Body of pancreas (tissue), 4 donors: ENCODE data around the gene CCNI2. TPM values are rescaled to one million over a fixed set of nuclear protein-coding genes. Genes with fewer than 3 reads are reported as not detected.

Experiments used
- ATAC-seq: fragments of 150-250 bp; one replicate; pipeline ENCODE4 v1.9.1; 2016
- DNase-seq, 4 donors: peaks; one replicate each; pipeline ENCODE4 v3.0.0-alpha.2; 2019
- H3K27ac ChIP-seq, 4 donors: fragments of 200-600 bp; sonication (generic); 1 replicate in 3 of 4; 2 replicates in 1 of 4; pipeline versions ENCODE4 v1.5.1 to v1.6.1; 2016 to 2019; ENCODE audit warnings: mild to moderate bottlenecking in 1 of 4, mixed read lengths in 1 of 4, moderate library complexity in 1 of 4
- H3K27me3 ChIP-seq, 2 donors: fragments of 200-600 bp; sonication (generic); one replicate each; pipeline ENCODE4 v1.6.0; 2016; ENCODE audit warnings: mild to moderate bottlenecking in 1 of 2
- H3K36me3 ChIP-seq, 2 donors: fragments of 200-600 bp; sonication (generic); replicated peaks in 1 of 2; 2 replicates each; pipeline ENCODE4 v1.5.1; 2016; ENCODE audit warnings: low read depth in 2 of 2; ENCODE audit not compliant: insufficient read depth in 1 of 2
- H3K4me1 ChIP-seq: fragments of 200-600 bp; sonication (generic); one replicate; pipeline ENCODE4 v1.6.0; 2016
- H3K4me3 ChIP-seq, 2 donors: fragments of 200-600 bp; sonication (generic); 1 replicate in 1 of 2; 2 replicates in 1 of 2; pipeline ENCODE4 v1.5.1; 2016 to 2019
- H3K9me3 ChIP-seq, 3 donors: fragments of 200-600 bp; sonication (generic); 1 replicate in 2 of 3; 2 replicates in 1 of 3; pipeline ENCODE4 v1.5.1; 2016
- CTCF ChIP-seq, 7 experiments: fragments of 450-650 bp in 4 of 7; fragments of 200-600 bp in 3 of 7; sonication (generic) in 3 of 7; IDR thresholded peaks; one replicate each; pipeline ENCODE4 v1.5.1; 2016 to 2019; ENCODE audit warnings: antibody characterized with exemption in 7 of 7
- POLR2A ChIP-seq, 3 donors: fragments of 450-650 bp; IDR thresholded peaks; one replicate each; pipeline ENCODE4 v1.6.1; 2016; ENCODE audit warnings: antibody characterized with exemption in 3 of 3, mild to moderate bottlenecking in 2 of 3
- WGBS, 2 donors: methylation state at CpG; one replicate each; pipeline ENCODE4 v1.1.5; 2017; 5-methylcytosine and 5-hydroxymethylcytosine counted together
- intact Hi-C: fragments of 100-400 bp; cut with DNase I; formaldehyde crosslinking; loops from one replicate; pipeline ENCODE4 v1.15.1; 2023
- total RNA-seq, 2 donors: library from RNA; depleted of rRNA; stranded (reverse); fragments of >200 nt; gene quantifications; one replicate each; pipeline ENCODE4 v1.1.0, GENCODE V29; 2016

CCNI2 gene
- total RNA-seq, 2 donors from 2014 or later, result 0.99 to 1.6 TPM

GRCh38 chr5:132785365-132785764, 38.1 kb downstream of the CCNI2 start:
- ATAC-seq (no peak), DNase-seq (no peak)
- intact Hi-C loops, result no loop called here
- no peaks in the 10 kb centered on the region for H3K36me3 ChIP-seq
- no peak overlapping the region for H3K4me3 ChIP-seq
- 77 to 78% methylated on average over 5 of the region's 5 CpGs for WGBS, 2 donors
- TF ChIP-seq CTCF (IDR thresholded peaks at IDR 0.05) (no peak), POLR2A (IDR thresholded peaks at IDR 0.05) (no peak)
- no peaks in the 10 kb centered on the region for H3K4me1 ChIP-seq
- H3K27me3 ChIP-seq, result no peaks in the 10 kb centered on the region
- no peaks in the 10 kb centered on the region for H3K9me3 ChIP-seq
- H3K27ac ChIP-seq, result no peak overlapping the region

GRCh38 chr5:132785864-132786263, 38.6 kb downstream of the CCNI2 start:
- H3K27me3 ChIP-seq, result no peaks in the 10 kb centered on the region
- H3K27ac ChIP-seq, result no peak overlapping the region
- intact Hi-C loops, result no loop called here
- H3K9me3 ChIP-seq, result no peaks in the 10 kb centered on the region
- H3K36me3 ChIP-seq, result no peaks in the 10 kb centered on the region
- WGBS, 2 donors, result 88 to 90% methylated on average over 4 of the region's 4 CpGs
- no peak overlapping the region for H3K4me3 ChIP-seq
- no peak for TF ChIP-seq POLR2A (IDR thresholded peaks at IDR 0.05)
- no peak for TF ChIP-seq CTCF (IDR thresholded peaks at IDR 0.05)
- no peaks in the 10 kb centered on the region for H3K4me1 ChIP-seq
- no peak for ATAC-seq
- DNase-seq, result no peak

- DNase-seq (no peak), ATAC-seq (no peak)
- TF ChIP-seq CTCF (IDR thresholded peaks at IDR 0.05) (no peak), POLR2A (IDR thresholded peaks at IDR 0.05) (no peak)
- H3K4me3 ChIP-seq, result no peak overlapping the region
- no peak overlapping the region for H3K27ac ChIP-seq
- H3K27me3 ChIP-seq, result no peaks in the 10 kb centered on the region
- H3K9me3 ChIP-seq, result no peaks in the 10 kb centered on the region
- intact Hi-C loops, result no loop called here
- no peaks in the 10 kb centered on the region for H3K36me3 ChIP-seq
- no peaks in the 10 kb centered on the region for H3K4me1 ChIP-seq
- 94 to 97% methylated on average over 1 of the region's 1 CpG for WGBS, 2 donors
Measured at GRCh38 chr5:132787076-132787475, 39.9 kb downstream of the CCNI2 start.

- DNase-seq (no peak), ATAC-seq (no peak)
- Histone ChIP-seq H3K27ac (no peak overlapping the region), H3K27me3 (no peaks in the 10 kb centered on the region), H3K4me3 (no peak overlapping the region), H3K9me3 (no peaks in the 10 kb centered on the region), H3K36me3 (no peaks in the 10 kb centered on the region), H3K4me1 (no peaks in the 10 kb centered on the region)
- intact Hi-C loops, result no loop called here
- no peak for TF ChIP-seq POLR2A (IDR thresholded peaks at IDR 0.05)
- no peak for TF ChIP-seq CTCF (IDR thresholded peaks at IDR 0.05)
- WGBS, 2 donors, result 93 to 100% methylated on average over 1 of the region's 1 CpG
Measured at GRCh38 chr5:132788508-132788907, 41.3 kb downstream of the CCNI2 start.

- Histone ChIP-seq H3K36me3 (no peaks in the 10 kb centered on the region), H3K4me1 (no peaks in the 10 kb centered on the region), H3K9me3 (no peaks in the 10 kb centered on the region), H3K4me3 (no peak overlapping the region), H3K27ac (no peak overlapping the region), H3K27me3 (no peaks in the 10 kb centered on the region)
- intact Hi-C loops, result no loop called here
- WGBS, 2 donors, result 83 to 85% methylated on average over 8 of the region's 8 CpGs
- DNase-seq, result no peak
- no peak for ATAC-seq
- no peak for TF ChIP-seq POLR2A (IDR thresholded peaks at IDR 0.05)
- no peak for TF ChIP-seq CTCF (IDR thresholded peaks at IDR 0.05)
Measured at GRCh38 chr5:132788990-132789886, 42.0 kb downstream of the CCNI2 start.
